Rectal smooth muscle tissue (tissue), 1 donor: Measurements from ENCODE around the gene TTC33.

Source experiments
- H3K27ac ChIP-seq: one replicate; pipeline ENCODE4 v1.7.0; 2013; ENCODE audit warnings: low read depth, low read length, inconsistent platforms
- H3K27me3 ChIP-seq: one replicate; pipeline ENCODE4 v1.7.0; 2013; ENCODE audit warnings: low read length; ENCODE audit not compliant: control insufficient read depth, insufficient read depth
- H3K36me3 ChIP-seq: one replicate; pipeline ENCODE4 v1.7.0; 2013; ENCODE audit warnings: low read length; ENCODE audit not compliant: control insufficient read depth, insufficient read depth
- H3K4me1 ChIP-seq: one replicate; pipeline ENCODE4 v1.7.0; 2013; ENCODE audit warnings: low read length; ENCODE audit not compliant: control insufficient read depth, insufficient read depth
- H3K4me3 ChIP-seq: one replicate; pipeline ENCODE4 v1.7.0; 2013; ENCODE audit warnings: low read length
- H3K9ac ChIP-seq: one replicate; pipeline ENCODE4 v1.7.0; 2013; ENCODE audit warnings: low read length

Gene TTC33

GRCh38 chr5:40518485-40518917 lies 237.3 kb downstream of the TTC33 start:
- Histone ChIP-seq H3K27me3 (no peaks in the 10 kb centered on the region), H3K4me3 (no peak overlapping the region), H3K9ac (no peak overlapping the region), H3K27ac (no peak overlapping the region), H3K36me3 (no peaks in the 10 kb centered on the region), H3K4me1 (no peaks in the 10 kb centered on the region)

DNA sequence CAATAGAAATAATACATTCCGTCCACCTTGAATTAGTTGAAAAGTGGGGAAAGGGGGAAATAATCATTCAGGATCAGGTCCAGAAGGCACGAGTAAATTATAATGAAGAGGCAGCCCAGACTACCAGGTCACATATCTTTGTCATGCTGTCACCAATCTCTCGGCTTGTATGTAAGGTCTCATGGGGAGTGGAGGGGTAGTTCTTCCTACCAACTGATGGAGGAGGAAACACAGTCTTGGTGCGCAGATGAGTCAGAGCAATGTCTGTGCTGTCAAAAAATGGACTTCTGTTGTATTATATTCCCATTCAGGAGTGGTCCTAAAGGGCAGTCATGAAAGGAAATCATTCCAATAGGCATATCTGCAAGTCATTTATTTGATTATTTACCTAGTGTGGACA lies 240.3 kb downstream of the TTC33 start:
- no peak overlapping the region for H3K4me3 ChIP-seq
- H3K27ac ChIP-seq, result no peak overlapping the region
- H3K36me3 ChIP-seq, result no peaks in the 10 kb centered on the region
- no peak overlapping the region for H3K9ac ChIP-seq
- no peaks in the 10 kb centered on the region for H3K4me1 ChIP-seq
- H3K27me3 ChIP-seq, result no peaks in the 10 kb centered on the region

DNA sequence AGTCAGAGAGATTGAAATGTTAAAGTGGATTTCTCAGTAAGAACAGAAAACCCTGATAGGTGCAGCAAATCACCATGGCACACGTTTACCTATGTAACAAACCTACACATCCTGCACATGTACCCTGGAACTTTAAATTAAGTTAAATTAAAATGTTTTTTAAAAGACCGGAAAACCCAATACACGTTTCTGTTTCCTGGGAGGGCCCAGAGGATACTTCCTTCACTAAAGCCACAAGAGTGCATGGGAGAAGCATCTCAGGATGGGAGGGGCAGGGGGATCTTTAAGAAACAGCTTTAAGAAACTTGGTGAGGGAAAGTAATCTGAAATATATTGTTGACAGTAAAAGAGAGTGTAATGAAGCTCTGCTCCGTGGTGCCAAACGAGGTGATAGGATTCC lies 240.8 kb downstream of the TTC33 start:
- H3K4me1 ChIP-seq, result no peaks in the 10 kb centered on the region
- no peak overlapping the region for H3K27ac ChIP-seq
- no peak overlapping the region for H3K9ac ChIP-seq
- H3K4me3 ChIP-seq, result no peak overlapping the region
- H3K36me3 ChIP-seq, result no peaks in the 10 kb centered on the region
- no peaks in the 10 kb centered on the region for H3K27me3 ChIP-seq

GRCh38 chr5:40511801-40512200 lies 244.0 kb downstream of the TTC33 start:
- no peak overlapping the region for H3K9ac ChIP-seq
- no peak overlapping the region for H3K27ac ChIP-seq
- H3K4me3 ChIP-seq, result no peak overlapping the region
- H3K36me3 ChIP-seq, result no peaks in the 10 kb centered on the region
- H3K27me3 ChIP-seq, result no peaks in the 10 kb centered on the region
- no peaks in the 10 kb centered on the region for H3K4me1 ChIP-seq

- no peak overlapping the region for H3K4me3 ChIP-seq
- H3K9ac ChIP-seq, result no peak overlapping the region
- H3K27me3 ChIP-seq, result no peaks in the 10 kb centered on the region
- no peaks in the 10 kb centered on the region for H3K4me1 ChIP-seq
- H3K36me3 ChIP-seq, result no peaks in the 10 kb centered on the region
- no peak overlapping the region for H3K27ac ChIP-seq
Observed at GRCh38 chr5:40507095-40507494, 248.7 kb downstream of the TTC33 start.

- Histone ChIP-seq H3K4me3 (no peak overlapping the region), H3K9ac (no peak overlapping the region), H3K4me1 (no peaks in the 10 kb centered on the region), H3K27me3 (no peaks in the 10 kb centered on the region), H3K27ac (no peak overlapping the region), H3K36me3 (no peaks in the 10 kb centered on the region)
Observed at GRCh38 chr5:40505031-40505430, 250.7 kb downstream of the TTC33 start.

DNA sequence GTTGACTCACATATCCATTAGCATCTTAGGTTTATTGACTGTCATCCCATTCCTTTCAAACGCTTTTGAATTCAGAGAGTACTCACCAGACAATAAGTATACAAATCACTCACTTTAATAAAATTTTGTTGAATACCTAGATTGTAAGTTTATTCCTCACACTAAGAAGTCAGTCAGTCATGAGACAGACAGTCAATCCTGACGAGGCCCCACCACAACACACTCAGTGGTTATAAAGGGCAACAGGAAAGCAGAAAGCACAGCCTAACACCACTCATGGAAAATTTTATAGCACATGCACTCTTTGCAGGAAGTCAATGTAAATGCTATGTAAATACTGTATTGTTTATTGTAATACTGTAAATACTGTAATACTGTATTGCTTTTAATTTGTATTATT lies 252.3 kb downstream of the TTC33 start:
- H3K36me3 ChIP-seq, result no peaks in the 10 kb centered on the region
- no peaks in the 10 kb centered on the region for H3K4me1 ChIP-seq
- H3K27ac ChIP-seq, result no peak overlapping the region
- no peak overlapping the region for H3K4me3 ChIP-seq
- H3K27me3 ChIP-seq, result no peaks in the 10 kb centered on the region
- H3K9ac ChIP-seq, result no peak overlapping the region

GRCh38 chr5:40502736-40503135 lies 253.0 kb downstream of the TTC33 start:
- Histone ChIP-seq H3K27ac (no peak overlapping the region), H3K27me3 (no peaks in the 10 kb centered on the region), H3K4me1 (no peaks in the 10 kb centered on the region)

GRCh38 chr5:40501711-40502444 lies 253.9 kb downstream of the TTC33 start:
- Histone ChIP-seq H3K36me3 (no peaks in the 10 kb centered on the region), H3K4me1 (no peaks in the 10 kb centered on the region), H3K4me3 (no peak overlapping the region), H3K27me3 (no peaks in the 10 kb centered on the region), H3K9ac (no peak overlapping the region), H3K27ac (no peak overlapping the region)

More at GRCh38 chr5:40502736-40503135, 253.0 kb downstream of the TTC33 start:
- H3K9ac ChIP-seq, result no peak overlapping the region
- H3K4me3 ChIP-seq, result no peak overlapping the region
- H3K36me3 ChIP-seq, result no peaks in the 10 kb centered on the region

GRCh38 chr5:40499518-40500273 lies 256.1 kb downstream of the TTC33 start:
- Histone ChIP-seq H3K9ac (no peak overlapping the region), H3K4me3 (no peak overlapping the region), H3K36me3 (no peaks in the 10 kb centered on the region), H3K4me1 (no peaks in the 10 kb centered on the region), H3K27ac (no peak overlapping the region), H3K27me3 (no peaks in the 10 kb centered on the region)

DNA sequence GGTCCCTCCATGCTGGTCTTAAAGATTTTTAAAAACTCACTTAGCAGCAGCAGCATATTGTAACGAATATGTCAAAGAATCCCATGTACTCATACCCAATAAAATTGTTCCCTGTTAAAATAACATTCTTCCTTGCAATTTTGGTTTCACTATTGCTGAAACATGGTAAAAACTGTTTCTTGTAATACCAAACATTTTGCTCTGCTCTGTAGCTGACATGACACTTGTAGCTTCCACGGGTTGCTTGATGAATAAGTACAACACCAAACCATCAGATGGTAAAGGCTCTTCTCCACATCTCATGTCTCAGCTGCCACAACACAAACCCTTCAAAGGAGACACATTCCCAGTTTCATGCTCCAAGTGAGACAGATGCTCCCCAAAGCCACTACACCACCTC lies 256.8 kb downstream of the TTC33 start:
- no peaks in the 10 kb centered on the region for H3K27me3 ChIP-seq
- H3K4me1 ChIP-seq, result no peaks in the 10 kb centered on the region
- H3K4me3 ChIP-seq, result no peak overlapping the region
- H3K36me3 ChIP-seq, result no peaks in the 10 kb centered on the region
- H3K9ac ChIP-seq, result no peak overlapping the region
- H3K27ac ChIP-seq, result no peak overlapping the region

DNA sequence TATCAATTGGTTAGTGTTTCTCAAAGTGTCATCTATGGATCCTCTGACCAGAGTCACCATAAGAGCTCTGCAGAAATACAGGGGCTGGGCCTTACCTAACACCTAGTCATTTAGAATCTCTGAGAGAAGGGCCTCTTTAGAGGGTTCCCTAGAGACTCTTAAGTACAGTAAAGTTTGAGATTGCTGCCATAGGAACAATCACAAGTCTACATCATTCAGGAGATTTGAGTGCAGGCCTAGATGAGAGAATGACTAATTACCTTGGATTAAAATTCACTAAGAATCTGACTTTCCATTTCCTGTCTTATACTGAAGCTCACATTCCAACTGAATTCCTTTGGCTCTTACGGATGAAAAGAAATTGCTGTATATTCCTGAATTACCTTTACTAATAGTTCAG lies 258.2 kb downstream of the TTC33 start:
- H3K27me3 ChIP-seq, result no peaks in the 10 kb centered on the region
- no peak overlapping the region for H3K9ac ChIP-seq
- H3K4me3 ChIP-seq, result no peak overlapping the region
- no peaks in the 10 kb centered on the region for H3K36me3 ChIP-seq
- no peaks in the 10 kb centered on the region for H3K4me1 ChIP-seq
- no peak overlapping the region for H3K27ac ChIP-seq

GRCh38 chr5:40495237-40495635 lies 260.5 kb downstream of the TTC33 start:
- no peaks in the 10 kb centered on the region for H3K4me1 ChIP-seq
- H3K36me3 ChIP-seq, result no peaks in the 10 kb centered on the region
- no peak overlapping the region for H3K4me3 ChIP-seq
- no peak overlapping the region for H3K9ac ChIP-seq
- H3K27me3 ChIP-seq, result no peaks in the 10 kb centered on the region
- H3K27ac ChIP-seq, result no peak overlapping the region
